ENCODE data around the gene GRPEL2.

Gene GRPEL2

DNA sequence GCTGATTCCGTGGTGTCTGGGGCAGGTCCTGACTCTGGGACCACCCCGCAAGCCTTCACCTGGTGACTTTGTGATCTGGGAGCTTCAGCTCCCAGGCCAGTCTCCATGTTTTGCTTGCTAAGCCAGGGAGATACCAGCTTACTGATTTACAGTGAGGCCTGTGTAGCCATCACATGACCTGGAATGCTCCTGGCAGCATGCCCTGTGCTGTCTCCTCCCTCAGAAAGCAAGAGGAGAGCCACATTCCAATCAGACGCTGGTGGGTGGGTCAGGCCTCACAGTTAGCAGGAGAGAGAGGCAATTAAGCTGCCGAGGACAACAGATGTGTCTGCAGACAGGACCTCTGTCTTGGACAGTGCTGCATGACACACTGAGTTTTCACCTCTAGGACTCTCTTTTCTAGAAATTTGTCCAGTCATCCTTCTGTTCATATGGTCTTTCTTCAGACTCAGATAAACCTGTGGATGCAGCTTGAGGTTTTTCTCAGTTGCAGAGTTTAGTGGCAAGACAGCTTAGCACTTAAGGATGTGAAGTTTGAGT lies 24.4 kb upstream of the GRPEL2 start:
- no peak for DNase-seq

DNA sequence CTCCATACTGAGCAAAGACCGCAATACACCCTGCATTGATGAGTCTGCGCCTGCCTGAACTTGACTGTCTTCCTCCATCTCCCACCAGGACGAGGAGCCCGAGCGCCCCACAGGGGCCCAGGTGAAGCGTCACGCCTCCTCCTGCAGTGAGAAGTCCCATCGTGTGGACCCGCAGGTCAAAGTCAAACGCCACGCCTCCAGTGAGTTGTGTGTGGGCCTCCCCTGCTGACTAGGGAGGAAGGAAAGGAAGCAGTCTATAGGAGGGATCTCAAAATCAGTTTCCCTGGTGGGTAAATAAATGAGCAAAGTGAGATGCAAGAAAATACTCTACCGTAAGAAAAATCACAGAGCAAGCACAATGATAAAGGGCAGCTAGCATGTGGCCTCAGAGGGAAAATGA lies 22.8 kb upstream of the GRPEL2 start:
- DNase-seq, result no peak

DNA sequence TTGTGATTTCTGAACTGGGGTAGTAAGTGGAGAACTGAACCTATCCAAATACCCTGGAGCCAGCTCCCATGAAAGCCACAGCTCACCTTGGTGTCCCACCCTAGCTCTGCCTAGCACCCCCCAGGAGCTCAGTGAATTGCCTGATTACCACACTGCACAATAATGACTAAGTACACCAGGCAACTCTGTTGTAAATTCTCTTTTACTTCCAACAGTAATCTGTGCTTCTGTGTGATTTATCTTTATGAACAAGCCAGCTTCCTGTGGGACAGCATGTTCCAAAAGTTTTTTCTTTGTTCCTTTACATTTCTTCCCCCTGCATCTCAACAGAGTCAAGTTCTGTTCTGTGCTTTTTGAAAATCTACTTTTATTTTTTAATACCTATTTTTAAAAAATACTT lies 22.1 kb upstream of the GRPEL2 start:
- no peak for DNase-seq

DNA sequence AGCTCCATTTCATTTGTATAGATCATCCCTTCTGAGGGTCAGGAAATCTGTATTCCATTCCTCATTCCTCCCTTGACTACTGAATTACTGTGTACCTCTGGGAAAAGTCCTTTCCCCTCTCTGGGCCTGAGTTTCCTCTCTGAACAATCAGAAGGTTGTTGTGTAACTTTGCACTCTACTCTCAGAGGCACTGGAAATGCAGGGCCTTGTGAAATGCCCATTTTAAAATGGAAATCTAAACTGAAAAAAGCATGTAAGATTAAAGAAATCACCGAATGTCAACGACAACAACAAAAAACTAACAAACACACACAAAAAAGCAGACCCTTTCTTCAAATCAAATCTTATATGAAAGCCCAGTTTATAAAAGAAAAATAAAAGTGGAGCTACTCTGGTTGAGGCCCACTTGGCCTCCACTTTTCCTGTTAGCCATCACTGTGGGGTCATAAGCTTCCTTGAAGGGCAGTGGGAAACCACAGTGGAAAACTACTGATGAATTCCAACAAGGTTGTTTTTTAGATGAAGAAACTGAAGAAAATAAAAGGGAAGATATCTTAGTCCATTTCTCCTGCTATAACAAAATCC lies 21.6 kb upstream of the GRPEL2 start:
- DNase-seq, result no peak

DNA sequence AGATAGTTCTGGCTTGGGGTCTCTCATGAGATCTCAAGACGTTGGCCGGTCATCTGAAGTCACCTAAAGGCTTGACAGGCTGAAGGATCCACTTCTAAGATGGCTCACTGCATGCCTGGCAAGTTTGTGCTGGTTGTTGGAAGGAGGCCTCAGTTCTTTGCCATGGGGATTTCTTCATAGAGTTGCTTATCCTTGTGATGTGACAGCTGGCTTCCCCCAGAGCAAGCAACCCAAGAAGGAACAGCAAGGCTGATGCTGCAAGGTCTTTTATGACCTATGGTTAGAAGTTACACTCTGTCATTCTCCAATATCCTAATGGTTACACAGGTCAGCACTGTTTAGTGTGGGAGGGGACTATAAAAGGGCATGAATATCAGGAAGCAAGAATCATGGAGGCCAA lies 20.7 kb upstream of the GRPEL2 start:
- DNase-seq, result no peak

DNA sequence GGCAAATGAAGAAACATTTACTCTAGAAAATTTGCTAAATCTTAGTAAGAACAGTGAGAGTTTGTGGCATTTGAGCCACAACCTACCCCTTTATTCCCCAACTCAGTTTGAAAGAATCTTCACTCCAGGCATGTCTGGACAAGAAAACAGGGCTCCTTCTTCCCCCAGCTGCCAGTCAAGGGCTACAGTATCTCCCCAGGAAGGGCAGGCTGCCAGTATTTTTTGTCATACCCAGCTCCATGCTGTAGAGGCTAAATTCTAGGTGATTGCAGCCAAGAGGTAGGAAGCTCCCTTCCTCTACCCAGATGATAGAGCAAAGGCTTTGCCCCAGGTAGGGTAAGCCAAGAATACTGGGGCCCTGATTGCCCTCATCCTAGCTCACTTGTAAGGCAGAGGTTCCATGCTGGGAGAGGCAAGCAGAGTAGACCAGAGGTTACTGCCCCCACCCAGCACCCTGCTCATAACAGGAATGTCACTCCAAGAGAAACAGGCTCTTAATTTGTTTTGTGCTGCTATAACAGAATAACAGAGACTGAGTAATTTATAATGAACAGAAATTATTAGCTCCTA lies 20.0 kb upstream of the GRPEL2 start:
- DNase-seq, result no peak

DNA sequence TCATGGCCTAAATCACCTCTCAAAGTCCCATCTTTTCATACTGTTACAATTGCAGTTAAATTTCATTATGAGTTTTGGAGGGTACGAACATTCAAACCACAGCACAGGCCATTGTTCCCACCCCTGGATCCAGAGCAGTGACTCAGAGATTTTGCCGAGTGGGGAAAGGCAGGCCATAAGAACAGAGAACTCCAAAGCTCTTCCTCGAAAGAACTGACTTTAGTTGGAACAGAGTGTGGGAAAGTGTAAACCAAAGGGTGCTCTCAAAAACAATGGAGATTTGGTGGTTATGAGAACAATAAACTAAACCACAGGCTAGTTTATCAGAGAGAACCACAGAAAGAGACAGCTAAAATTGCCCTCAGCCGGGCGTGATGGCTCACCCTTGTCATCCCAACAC lies 19.4 kb upstream of the GRPEL2 start:
- DNase-seq, result no peak

DNA sequence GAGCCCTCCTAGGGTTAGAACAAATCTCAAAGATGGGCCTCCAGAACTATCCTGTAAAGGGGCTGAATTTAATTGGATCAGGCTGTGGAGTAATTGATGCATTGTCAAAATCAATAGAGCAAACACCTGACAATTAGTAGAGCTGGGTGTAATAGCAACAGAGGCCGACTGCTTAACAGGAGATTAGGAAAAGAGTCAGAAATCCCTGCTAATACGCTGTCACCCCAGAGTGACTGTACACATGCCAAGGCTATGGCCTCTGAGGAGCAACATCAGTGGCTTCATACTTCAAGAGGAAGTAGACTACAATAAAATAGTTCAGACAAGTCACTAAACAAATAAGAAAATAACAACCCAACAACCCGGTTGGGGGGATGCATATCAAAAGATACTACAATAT lies 18.7 kb upstream of the GRPEL2 start:
- DNase-seq, result no peak

DNA sequence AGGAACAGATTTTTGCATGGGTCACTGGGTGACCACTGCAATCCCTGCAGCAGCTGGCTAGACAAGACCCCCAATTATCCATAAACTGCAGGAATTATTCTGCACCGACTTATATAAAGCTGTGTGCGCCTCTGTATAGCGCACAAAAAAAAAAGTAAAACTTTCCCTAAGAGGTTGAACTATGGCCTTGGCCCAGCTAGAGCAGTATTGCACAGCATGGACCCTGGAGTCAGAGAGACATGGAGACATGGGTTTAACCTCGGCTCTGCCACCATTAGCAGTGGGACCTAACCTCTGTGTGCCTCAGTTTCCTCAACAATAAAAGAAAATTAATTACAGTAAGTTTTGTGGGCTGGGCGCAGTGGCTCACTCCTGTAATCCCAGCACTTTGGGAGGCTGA lies 17.1 kb upstream of the GRPEL2 start:
- no peak for DNase-seq

DNA sequence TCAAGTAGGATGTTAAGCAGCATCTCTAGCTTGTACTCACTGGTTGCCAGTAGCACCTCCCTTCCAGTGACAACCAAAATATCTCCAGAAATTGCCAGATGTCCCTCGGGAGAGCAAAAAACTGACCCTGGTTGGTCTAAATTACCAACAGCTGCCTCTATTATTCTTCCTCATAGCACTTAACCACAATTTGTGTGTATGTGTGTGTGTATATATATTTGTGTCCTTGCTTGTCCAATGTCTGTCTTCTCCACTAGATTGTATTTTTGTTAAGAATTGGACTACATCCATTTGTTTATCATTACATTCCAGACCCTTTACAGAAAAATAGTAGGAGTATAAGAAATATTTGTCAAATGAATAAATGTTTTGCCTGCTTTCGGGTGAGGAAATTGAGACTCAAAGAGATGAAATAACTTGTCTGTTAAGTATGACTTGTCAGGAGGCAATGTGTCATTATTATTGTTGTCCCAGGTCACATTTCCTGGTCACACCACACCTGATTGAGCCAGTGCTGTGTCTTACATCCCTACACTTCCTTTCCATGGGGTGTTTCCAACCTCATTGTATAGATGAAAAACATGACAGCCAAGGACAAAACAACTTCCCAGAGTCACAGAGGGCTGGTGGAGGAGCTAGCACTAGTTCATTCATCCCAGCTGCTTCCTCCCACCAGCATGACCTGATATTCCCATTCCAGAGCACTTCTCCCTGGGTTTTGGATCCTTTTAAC lies 11.4 kb upstream of the GRPEL2 start:
- DNase-seq, result no peak

DNA sequence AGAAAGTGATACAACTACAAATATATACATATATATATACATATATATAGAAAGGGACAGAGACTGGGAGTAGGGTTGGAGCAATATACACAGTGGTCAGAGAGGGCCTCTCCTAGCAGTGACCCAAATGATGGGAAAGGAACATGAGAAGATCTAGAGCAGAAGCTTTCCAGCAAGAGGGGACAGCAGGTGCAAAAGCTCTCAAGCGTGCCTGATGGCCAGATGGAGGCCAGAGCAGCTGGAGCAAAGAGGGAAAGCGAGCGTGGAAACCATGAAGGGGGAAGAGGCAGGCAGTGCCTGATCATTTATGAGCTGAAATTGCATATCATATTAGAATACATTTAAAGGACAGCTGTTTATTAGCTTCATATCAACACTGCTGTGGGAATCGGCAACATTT lies 7.6 kb upstream of the GRPEL2 start:
- DNase-seq, result no peak

DNA sequence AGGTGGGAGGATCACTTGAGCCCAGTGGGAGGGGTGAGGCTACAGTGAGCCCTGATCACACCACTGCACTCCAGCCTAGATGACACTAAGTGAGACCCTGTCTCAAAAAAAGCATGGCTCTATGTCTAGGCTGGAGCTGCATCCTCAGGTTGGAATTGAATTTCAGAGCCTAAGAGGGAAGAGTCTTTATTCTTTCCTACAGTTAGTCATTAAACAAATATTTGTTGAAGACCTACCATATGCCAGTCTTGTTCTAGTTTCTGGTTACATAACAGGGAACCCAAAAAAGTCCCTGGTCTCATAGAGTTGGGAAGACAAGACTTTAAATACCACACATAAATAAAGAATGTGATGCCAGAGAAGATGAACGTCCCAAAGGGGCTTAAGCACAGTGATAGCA lies 6.9 kb upstream of the GRPEL2 start:
- no peak for DNase-seq

DNA sequence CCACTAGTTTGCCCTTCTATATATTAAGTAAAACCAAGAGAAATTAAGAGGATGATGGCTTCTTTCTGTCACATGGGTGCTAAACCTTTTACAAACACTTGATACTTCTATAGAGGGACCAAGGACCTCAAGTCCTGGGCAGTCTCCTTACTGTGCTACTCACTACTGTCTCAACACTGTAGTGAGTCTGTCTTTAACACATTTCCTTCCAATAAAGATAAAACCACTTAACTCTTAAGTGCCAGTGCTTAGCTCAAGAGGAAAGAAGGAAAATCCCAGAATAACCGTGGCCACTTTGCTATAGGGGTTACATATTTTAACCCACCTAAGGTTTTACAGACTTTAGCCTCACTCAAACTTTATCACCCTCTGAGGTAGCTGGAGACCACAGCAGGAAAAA lies 4.4 kb upstream of the GRPEL2 start:
- DNase-seq, result no peak

DNA sequence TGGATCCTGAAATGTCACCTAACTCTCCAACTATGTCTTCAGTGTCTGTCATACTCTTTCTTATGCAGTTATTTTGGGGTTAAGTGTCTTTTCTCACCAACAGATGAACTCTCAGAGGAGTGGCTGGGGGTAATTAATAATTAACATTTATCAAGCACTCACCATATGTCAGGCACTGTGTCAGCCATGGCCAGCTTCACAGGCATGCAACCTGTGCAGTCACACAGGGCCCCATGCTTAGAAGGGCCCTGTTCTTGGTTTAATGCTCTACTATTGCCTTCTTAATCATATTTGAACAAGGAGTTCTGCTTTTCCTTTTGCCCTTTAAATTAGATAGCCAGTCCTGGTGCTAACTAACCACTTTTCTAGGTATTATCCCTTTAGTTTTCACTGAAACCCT lies 3.4 kb upstream of the GRPEL2 start:
- no peak for DNase-seq

DNA sequence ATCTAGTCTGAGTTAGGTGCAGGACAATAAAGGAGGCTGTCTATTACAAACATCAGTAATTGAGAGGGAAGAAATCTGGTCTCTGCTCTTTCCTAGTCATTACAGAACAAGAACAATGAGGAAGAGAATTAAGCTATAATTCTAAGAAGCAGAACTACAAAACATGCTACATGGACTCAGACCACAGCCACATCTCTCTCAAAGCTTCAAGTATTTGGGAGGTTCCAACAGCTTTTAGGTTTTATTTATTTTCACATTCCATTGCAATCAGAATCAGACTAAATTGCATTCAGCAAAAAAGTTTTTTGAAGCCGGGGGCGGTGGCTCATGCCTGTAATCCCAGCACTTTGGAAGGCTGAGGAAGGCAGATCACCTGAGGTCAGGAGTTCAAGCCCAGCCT lies 1.1 kb upstream of the GRPEL2 start:
- DNase-seq, result no peak

DNA sequence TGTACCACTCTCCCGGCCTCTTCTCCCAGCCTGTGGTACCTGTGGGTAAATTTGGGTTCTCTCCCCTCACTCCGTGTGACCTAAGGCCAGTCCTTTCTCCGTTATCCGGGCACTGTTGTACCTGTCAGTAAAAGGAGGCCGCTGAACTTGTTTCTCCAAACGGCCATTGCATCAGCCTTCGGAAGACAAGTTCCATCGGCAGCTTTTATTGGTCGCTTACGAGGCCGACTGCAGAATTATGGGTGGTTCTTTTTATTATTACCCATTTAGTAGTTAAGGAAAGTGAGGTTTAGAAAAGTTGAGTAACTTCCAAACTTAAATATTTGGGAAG lies 558 bp downstream of the GRPEL2 start:
- DNase-seq, result peak; percentile 37

DNA sequence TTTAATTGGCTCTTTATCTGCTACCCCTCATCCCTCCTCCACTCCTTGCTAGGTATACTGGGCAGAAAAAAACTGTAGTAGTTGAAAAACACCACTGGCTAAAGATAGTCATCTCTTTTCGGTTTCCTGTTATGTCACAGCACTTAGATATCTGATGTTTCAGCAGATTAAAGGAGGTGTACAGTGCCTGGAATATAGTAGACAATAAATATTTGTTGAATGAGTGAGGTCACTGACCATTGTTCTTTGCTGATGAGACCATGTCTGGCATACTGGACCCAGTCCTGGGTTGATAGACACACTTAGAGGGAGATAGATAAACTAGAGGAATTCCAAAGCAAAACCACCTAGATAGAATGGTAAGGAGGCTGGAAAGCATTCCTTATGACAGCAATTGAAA lies 3.2 kb downstream of the GRPEL2 start:
- DNase-seq, result peak; percentile 84

DNA sequence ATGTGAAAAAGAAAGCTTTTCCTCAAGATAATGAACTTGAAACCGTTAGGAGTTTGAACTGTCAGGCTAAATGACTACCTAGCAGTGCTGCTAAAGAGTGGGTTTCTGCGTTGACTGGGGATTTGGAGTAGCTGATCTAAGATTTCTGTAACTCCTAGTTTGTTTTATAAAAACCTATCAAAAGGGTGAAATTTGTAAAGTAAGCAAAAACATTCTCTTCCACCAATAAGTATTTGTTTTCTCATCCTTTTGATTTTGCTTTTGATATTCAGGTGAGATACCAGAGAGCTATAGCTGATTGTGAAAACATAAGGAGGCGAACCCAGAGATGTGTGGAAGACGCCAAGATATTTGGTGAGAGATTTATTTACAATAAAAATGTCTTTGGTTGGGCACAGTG lies 4.1 kb downstream of the GRPEL2 start:
- DNase-seq, result no peak

DNA sequence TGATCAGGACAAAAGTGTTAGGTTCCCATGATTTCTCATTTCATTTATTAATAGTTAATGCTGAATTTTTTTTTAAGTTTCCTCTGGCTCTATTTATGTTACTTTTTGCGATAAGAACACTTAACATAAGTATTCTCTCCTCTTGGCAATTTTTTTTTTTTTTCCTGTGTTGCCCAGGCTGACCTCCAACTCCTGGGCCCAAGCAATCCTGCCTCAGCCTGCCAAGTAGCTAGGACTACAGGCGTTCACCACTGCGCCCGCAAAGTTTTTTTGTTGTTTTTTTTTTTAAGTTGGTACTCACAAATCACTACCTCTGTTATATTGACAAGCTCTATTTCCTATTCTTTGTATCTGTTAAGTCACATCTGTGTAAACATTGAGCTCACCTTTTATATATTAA lies 6.9 kb downstream of the GRPEL2 start:
- no peak for DNase-seq

DNA sequence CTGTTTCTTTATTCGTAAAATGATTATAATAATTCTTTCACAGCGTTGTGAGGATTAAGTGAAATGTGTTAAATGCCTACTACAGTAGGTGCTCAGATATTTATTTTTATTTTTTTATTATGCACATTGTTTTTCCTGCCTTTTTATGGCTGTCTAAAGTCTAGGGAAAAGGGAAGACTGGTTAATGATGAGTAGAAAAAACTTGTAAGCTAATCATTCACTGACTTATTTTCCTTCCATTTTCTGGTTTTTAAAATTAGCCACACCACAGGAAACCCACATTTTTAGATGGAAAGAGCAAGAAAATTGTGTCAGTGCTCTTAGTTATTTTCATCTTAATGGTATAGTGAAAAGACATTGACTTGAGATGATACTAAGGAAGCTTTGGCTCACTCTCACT lies 8.6 kb downstream of the GRPEL2 start:
- DNase-seq, result no peak

DNA sequence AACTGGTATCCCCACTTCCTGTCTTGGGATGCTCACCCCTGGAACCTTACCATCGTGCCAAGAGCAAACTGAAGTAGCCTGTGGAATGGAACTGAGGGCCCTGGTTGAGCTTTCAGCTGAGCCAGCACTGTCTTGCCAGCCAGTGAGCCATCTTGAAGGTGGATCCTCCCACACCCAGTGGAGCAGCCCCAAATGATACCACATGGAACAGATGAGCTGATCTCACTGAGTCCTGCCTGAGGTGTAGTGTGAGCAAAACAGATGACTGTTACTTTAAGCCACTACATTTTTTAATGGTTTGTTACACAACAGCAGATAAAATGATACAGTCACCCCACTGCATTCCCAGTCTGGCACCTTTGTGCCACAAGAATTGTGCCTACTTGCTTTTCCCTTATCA lies 10.4 kb downstream of the GRPEL2 start:
- no peak for DNase-seq

DNA sequence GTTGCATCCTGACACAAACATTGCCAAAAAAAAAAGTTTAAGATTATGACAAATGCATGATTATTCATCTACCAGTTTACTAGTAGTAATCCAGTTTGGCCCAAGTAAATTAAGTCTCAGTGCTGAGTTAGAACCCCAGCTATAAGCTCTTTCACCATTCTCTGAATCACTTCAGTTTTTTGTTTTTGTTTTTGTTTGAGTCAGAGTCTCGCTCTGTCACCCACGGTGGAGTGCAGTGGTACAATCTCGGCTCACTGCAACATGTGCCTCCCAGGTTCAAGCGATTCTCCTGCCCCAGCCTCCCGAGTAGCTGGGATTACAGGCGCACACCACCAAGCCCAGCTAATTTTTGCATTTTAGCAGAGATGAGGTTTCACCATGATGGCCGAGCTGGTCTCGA lies 11.1 kb downstream of the GRPEL2 start:
- no peak for DNase-seq

DNA sequence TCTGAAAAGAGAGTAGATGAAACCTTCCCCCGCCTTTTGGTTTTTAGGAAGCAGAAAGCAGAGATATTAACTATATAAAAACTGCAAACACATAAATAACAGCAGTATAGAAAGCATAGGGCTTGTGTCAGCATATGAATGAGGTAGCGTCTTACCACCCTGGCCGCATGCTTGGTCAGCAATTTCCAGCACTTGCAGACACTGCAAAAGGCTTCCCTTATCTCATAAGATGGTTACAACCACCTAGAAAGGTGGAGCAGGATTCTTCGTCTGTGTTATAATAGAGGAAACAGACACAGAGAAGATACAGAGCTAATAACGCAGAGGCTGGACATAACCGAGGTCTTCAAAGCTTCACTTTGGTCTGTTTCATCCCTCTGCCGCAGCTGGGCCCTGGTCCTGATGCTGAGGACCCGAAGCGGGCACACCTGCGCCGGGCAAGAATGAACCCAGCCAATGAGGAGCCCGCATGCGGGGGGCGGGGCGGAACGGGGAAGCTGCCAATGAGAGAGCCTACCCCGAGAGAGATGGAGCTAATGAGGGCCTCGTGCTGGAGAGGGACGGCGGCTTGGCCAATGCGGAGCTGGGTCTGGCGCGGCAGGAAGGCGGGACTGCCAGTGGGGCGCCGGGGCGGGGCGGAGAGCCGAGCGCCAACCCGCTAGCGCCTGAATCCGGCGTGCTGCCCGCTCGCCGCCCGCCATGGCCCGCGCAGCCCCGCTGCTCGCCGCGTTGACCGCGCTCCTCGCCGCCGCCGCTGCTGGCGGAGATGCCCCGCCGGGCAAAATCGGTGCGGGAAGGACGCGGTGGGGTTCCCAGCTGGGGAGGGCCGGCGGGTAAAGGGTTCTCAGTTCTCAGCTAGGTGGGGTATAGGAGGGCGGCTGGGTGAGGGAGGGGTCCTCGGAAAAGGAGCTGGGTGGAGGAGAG lies 12.3 kb downstream of the GRPEL2 start, which contains the start of gene PCYOX1L:
PCYOX1L (plus strand) TSS at position 677 of the 924 bp plus-strand sequence; CDS start at position 700, 23 bp downstream.
- DNase-seq, result peak; percentile 97

DNA sequence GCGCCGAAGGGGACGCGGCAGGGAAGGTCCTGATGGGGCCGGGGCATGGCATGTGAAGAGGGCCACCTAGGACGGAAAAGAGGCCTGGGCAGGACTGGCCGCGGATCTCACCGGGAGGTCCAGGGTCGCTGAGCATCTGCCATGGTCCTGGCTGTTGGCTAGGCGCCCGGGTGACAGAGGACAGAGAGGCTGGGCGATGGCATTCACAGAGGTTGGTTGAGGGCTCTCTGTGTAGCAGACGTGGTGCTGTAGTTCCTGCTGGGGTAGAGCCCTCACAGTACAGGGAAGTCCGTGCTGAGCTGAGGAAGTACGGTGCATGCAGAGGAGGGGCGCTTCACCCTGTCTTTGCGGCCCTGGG lies 13.0 kb downstream of the GRPEL2 start:
- DNase-seq, result peak; percentile 38

Data from CD4-positive, alpha-beta T cell treated with Interleukin-17A for 1 hour (primary cell).